Measurements from ENCODE around the gene CRACDL. TPM values are rescaled to one million over a fixed set of nuclear protein-coding genes. Genes with fewer than 3 reads are reported as not detected.

The CRACDL gene
- total RNA-seq, 4 donors from 2014 or later = 5.2 to 10.6 (median 8.1) TPM

GRCh38 chr2:98921062-98921461, 15.0 kb downstream of the CRACDL start:
- no peaks in the 10 kb centered on the region for H3K36me3 ChIP-seq

DNA sequence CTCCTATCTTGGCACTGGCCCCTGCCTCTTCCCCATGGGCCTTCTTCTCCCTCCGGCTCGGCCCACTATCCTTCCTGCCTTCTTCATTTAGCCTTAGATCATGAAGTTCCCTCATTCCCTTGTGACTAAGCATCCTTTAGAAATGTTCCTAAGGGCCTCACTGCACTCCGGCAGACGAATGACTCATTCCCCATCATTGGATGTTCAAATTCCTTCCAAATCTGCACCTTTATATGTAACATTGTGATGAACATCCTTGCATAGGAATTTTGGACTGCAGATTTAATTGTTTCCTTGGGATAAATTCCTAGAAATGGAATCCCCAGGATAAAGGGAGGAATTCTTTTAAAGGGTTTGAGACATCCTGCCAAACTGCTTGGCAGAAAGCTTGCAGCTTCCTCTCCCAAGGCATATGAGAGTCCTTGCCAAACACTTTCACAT, 19.0 kb downstream of the CRACDL start:
- Histone ChIP-seq H3K27ac (no peak overlapping the region), H3K4me3 (replicated peaks in 1 of 3) (no peak overlapping the region), H3K36me3 (no peaks in the 10 kb centered on the region), H3K4me1 (peaks cover 33 to 35% of the 10 kb centered on the region in 2 donors), H3K9me3 (no peaks in the 10 kb centered on the region), H3K27me3 (no peaks in the 10 kb centered on the region)
- no peak for DNase-seq
- intact Hi-C loops (cut with DNase I) = no loop called here
- TF ChIP-seq CTCF (IDR thresholded peaks at IDR 0.05) (no peak), POLR2A (IDR thresholded peaks at IDR 0.05) (no peak)
- WGBS, 2 donors = 59 to 67% methylated on average over 4 of the region's 4 CpGs

More at GRCh38 chr2:98921062-98921461, 15.0 kb downstream of the CRACDL start:
- Histone ChIP-seq H3K4me1 (no peaks in the 10 kb centered on the region), H3K4me3 (replicated peaks in 1 of 3) (no peak overlapping the region), H3K27me3 (no peaks in the 10 kb centered on the region), H3K9me3 (no peaks in the 10 kb centered on the region), H3K27ac (no peak overlapping the region)
- intact Hi-C loops (cut with DNase I) = no loop called here
- no peak for TF ChIP-seq POLR2A (IDR thresholded peaks at IDR 0.05)
- TF ChIP-seq CTCF (IDR thresholded peaks at IDR 0.05) = no peak
- peak; percentile 37 to 40 for DNase-seq
- WGBS, 2 donors = 58 to 68% methylated on average over 6 to 8 of the region's 9 CpGs

- DNase-seq = no peak
- Histone ChIP-seq H3K9me3 (no peaks in the 10 kb centered on the region), H3K4me1 (peaks cover 35 to 39% of the 10 kb centered on the region in 2 donors), H3K27ac (no peak overlapping the region), H3K27me3 (no peaks in the 10 kb centered on the region), H3K4me3 (replicated peaks in 1 of 3) (no peak overlapping the region), H3K36me3 (no peaks in the 10 kb centered on the region)
- intact Hi-C loops (cut with DNase I) = no loop called here
- TF ChIP-seq CTCF (IDR thresholded peaks at IDR 0.05) = no peak
- TF ChIP-seq POLR2A (IDR thresholded peaks at IDR 0.05) = no peak
- 83 to 94% methylated on average over 8 to 9 of the region's 9 CpGs for WGBS, 2 donors
These were observed 20.2 kb downstream of the CRACDL start for GRCh38 chr2:98915751-98916358.

DNA sequence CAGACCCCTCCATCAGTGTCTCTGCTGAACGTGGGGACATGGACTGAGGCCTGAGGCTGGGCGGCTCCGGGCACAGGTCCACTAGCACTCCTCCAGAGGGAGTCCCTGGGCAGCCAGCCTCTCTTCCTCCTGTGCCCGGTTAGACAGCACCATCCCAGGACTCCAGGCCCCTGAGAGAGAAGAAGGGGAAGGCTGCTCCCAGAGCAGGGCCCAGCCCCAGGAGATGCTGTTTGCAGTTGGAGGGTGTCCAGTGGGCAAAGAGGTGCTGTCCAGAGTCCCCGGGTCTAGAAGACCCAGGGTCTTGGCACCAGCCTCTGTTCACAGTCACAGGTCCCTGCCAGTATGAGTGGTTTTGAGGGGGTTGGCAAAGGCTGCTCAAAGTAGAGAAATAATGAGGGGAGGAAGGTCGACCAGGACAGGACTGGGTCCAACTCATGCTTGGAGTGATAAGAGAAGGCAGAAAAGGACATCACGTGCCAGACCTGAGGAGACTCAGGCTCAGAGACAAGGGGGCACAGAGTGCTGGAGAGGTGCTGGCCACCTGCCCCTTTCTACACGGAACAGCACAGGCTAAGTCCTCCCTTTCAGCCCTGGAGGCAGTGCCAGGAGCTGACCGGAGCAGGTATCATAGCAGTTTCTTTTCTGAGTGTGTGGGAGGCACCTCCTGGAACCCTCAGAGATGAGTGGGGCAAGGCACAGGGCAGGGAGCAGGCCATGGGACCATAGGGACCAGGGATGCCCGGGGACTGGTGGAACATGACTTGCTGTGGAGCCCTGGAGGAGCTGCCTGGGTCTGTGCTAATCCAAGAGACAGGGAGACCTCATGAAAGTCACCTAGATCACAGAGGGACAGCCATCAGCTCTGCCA, 21.1 kb downstream of the CRACDL start:
- Histone ChIP-seq H3K27ac (peak overlapping the region; percentile 23 to 72 (median 55)), H3K4me3 (replicated peaks in 1 of 3) (no peak overlapping the region), H3K36me3 (no peaks in the 10 kb centered on the region), H3K9me3 (no peaks in the 10 kb centered on the region), H3K27me3 (no peaks in the 10 kb centered on the region), H3K4me1 (peaks cover 36 to 41% of the 10 kb centered on the region in 2 donors)
- intact Hi-C loops (cut with DNase I) = no loop called here
- TF ChIP-seq CTCF (IDR thresholded peaks at IDR 0.05) = no peak
- no peak for TF ChIP-seq POLR2A (IDR thresholded peaks at IDR 0.05)
- DNase-seq = peak; percentile 83
- 55 to 58% methylated on average over 6 to 9 of the region's 10 CpGs for WGBS, 2 donors
